ENCODE data around the gene ZNF154. TPM values are rescaled to one million over a fixed set of nuclear protein-coding genes. Genes with fewer than 3 reads are reported as not detected.

ZNF154 gene
- total and polyA plus RNA-seq, 2 of the 4 experiments (the other 2 are of a cell fraction), result 2.2 to 2.9 TPM

- H4K20me1 ChIP-seq (ENCODE audit: insufficient read depth, low read length), result no peaks in the 10 kb centered on the region
- H2AFZ ChIP-seq (replicated peaks; ENCODE audit: low read length, poor library complexity), result no peak overlapping the region
- H3K14ac ChIP-seq (replicated peaks; ENCODE audit: low read depth, low read length), result no peak overlapping the region
- H2AK9ac ChIP-seq (replicated peaks; ENCODE audit: low read depth, low read length, poor library complexity), result no peak overlapping the region
- H3K4me3 ChIP-seq (ENCODE audit: insufficient read depth, low read depth, low read length), result no peak overlapping the region
- peaks cover 41% of the 10 kb centered on the region for H3K36me3 ChIP-seq (ENCODE audit: control insufficient read depth, insufficient read depth, low read length)
- BruUV-seq (replicated peaks), result no TSS peak
- H4K8ac ChIP-seq (ENCODE audit: low read depth in 2 of 2, low read length in 2 of 2), result no peak overlapping the region
- dilution Hi-C loops (cut with HindIII; ENCODE audit: low sequenced_read_pairs, unreplicated experiment), result no loop called here
- no peak overlapping the region for H4K5ac ChIP-seq (ENCODE audit: low read depth, low read length)
- H3K27me3 ChIP-seq (ENCODE audit: control insufficient read depth, insufficient read depth, low read length), result no peaks in the 10 kb centered on the region
- peaks cover 56% of the 10 kb centered on the region for H3K9me3 ChIP-seq (ENCODE audit: control insufficient read depth, insufficient read depth, low read length)
- H3K56ac ChIP-seq (ENCODE audit: extremely low read depth, insufficient read depth, low read length), result no peak overlapping the region
- ChIA-PET CTCF (no interaction called here), POLR2A (ENCODE audit: unreplicated experiment) (no interaction called here)
- no peaks in the 10 kb centered on the region for H3K4me1 ChIP-seq (ENCODE audit: control insufficient read depth, insufficient read depth, low read length)
- no peak overlapping the region for H3K27ac ChIP-seq (ENCODE audit: insufficient read depth, low read length)
- H3K4me2 ChIP-seq (ENCODE audit: low read depth, low read length), result no peak overlapping the region
- no peak overlapping the region for H3K9ac ChIP-seq (ENCODE audit: low read depth, low read length)
- peaks cover 0 to 11% of the 10 kb centered on the region in 2 experiments; a peak in 2 of 4 replicates for H3K79me1 ChIP-seq (ENCODE audit: low read depth in 1 of 2, low read length in 2 of 2)
- no peak overlapping the region for H2BK120ac ChIP-seq (ENCODE audit: low read depth, low read length)
- H2BK20ac ChIP-seq (ENCODE audit: low read depth, low read length), result no peak overlapping the region
- in situ Hi-C loops (cut with MboI; ENCODE audit: low sequenced_read_pairs), result no loop called here
- H3K4ac ChIP-seq (ENCODE audit: low read depth, low read length), result no peak overlapping the region
- H3K9me1 ChIP-seq (ENCODE audit: insufficient read depth, low read length), result no peaks in the 10 kb centered on the region
- no peak overlapping the region for H3K23ac ChIP-seq (ENCODE audit: low read depth, low read length)
- no peak overlapping the region for H2AK5ac ChIP-seq (ENCODE audit: low read depth, low read length)
- ATAC-seq (ENCODE audit: low read depth) (no peak), DNase-seq (no peak)
- intact Hi-C loops (cut with micrococcal nuclease), result no loop called here
- no peak overlapping the region for H3K18ac ChIP-seq (ENCODE audit: low read depth, low read length)
- no peak overlapping the region for H2BK15ac ChIP-seq (ENCODE audit: low read depth, low read length)
- TF ChIP-seq CTCF (conservative IDR thresholded peaks at IDR 0.05; ENCODE audit: low read depth, low read length) (no peak), POLR2A (IDR thresholded peaks at IDR 0.05; ENCODE audit: low read depth, low read length) (no peak), NFE2L2 (IDR thresholded peaks at IDR 0.05; ENCODE audit: low read depth, low read length) (no peak), BHLHE40 (IDR thresholded peaks at IDR 0.05; ENCODE audit: low read depth, low read length) (no peak), CEBPB (IDR thresholded peaks at IDR 0.05; ENCODE audit: low read depth, low read length) (no peak), FOS (IDR thresholded peaks at IDR 0.05; ENCODE audit: low read depth, low read length) (no peak), CHD1 (IDR thresholded peaks at IDR 0.05; ENCODE audit: low read depth, low read length) (no peak), MAFK (IDR thresholded peaks at IDR 0.05; ENCODE audit: low read depth, low read length) (no peak), MXI1 (IDR thresholded peaks at IDR 0.05; ENCODE audit: borderline replicate concordance, low read depth, low read length) (no peak), SMC3 (IDR thresholded peaks at IDR 0.05; ENCODE audit: low read depth, low read length) (no peak), USF2 (IDR thresholded peaks at IDR 0.05; ENCODE audit: low read depth, low read length) (no peak), MAZ (IDR thresholded peaks at IDR 0.05; ENCODE audit: borderline replicate concordance, low read depth, low read length) (no peak), RCOR1 (IDR thresholded peaks at IDR 0.05; ENCODE audit: insufficient replicate concordance, low read length) (no peak), RAD21 (IDR thresholded peaks at IDR 0.05; ENCODE audit: low read length) (no peak), RFX5 (IDR thresholded peaks at IDR 0.05; ENCODE audit: low read depth, low read length) (no peak), ELK1 (IDR thresholded peaks at IDR 0.05; ENCODE audit: borderline replicate concordance, low read depth, low read length) (no peak)
- no peak overlapping the region for H4K91ac ChIP-seq (ENCODE audit: insufficient read depth, low read depth, low read length)
- no peak overlapping the region for H2BK5ac ChIP-seq (ENCODE audit: low read depth, low read length, poor library complexity, severe bottlenecking)
Measured at GRCh38 chr19:57719424-57719823, 10.4 kb upstream of the ZNF154 start.
